LNCAP (cell line): Measurements from ENCODE around the gene C1QTNF12.
A peak's percentile ranks its signal among the peaks of the same experiment; 100 is the strongest.

Experiments used
- TF ChIP-seq, protein P1 (sequence below): fragments of 450-650 bp; IDR thresholded peaks from 2 replicates; pipeline ENCODE4 v1.5.1; 2017; ENCODE audit warnings: mild to moderate bottlenecking

C1QTNF12 gene

DNA sequence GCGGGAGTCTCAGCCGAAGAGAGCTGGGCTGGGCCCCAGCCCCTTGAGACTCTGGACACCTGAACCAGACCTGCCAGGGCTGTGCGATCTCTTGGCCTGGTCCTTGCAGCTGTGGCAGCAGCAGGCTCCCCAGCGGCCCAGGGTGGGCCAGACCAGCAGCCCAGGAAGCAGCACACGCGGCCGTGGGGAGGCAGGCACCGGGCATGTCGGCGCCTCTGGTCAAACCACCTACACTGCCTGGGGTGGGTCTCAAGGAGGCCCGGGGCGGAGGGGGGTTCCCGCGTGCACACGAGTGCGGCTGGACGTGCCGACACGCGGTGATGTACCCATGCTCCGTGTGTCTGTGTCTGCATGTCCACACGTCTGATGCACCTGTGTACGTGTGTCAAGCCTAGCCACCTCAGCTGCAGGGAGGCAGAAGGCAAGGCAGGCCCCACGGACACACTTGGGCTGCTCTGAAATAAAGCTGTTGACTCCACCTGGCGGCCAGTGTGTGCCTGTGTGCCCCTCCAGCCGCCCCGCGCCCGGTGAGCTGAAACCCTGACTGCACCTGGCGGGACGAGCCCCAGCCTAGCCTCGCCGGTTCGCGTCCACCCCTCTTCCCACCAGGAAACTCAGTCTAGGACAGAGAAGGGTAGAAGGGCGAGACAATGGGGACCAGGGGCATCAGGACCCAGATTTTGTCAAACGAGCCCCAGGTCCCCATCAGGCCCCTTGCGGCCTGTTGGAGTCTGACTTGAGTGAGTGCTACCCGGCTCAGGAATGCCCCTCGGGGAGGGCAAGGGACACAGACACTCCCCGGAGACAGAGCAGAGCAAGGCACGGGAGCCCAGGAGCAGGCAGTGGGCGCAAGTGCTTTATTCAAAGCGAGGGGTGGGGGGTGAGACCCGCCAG is 45.3 kb upstream of the C1QTNF12 start:
- TF ChIP-seq, protein P1, sequence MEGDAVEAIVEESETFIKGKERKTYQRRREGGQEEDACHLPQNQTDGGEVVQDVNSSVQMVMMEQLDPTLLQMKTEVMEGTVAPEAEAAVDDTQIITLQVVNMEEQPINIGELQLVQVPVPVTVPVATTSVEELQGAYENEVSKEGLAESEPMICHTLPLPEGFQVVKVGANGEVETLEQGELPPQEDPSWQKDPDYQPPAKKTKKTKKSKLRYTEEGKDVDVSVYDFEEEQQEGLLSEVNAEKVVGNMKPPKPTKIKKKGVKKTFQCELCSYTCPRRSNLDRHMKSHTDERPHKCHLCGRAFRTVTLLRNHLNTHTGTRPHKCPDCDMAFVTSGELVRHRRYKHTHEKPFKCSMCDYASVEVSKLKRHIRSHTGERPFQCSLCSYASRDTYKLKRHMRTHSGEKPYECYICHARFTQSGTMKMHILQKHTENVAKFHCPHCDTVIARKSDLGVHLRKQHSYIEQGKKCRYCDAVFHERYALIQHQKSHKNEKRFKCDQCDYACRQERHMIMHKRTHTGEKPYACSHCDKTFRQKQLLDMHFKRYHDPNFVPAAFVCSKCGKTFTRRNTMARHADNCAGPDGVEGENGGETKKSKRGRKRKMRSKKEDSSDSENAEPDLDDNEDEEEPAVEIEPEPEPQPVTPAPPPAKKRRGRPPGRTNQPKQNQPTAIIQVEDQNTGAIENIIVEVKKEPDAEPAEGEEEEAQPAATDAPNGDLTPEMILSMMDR: peak; percentile 70

DNA sequence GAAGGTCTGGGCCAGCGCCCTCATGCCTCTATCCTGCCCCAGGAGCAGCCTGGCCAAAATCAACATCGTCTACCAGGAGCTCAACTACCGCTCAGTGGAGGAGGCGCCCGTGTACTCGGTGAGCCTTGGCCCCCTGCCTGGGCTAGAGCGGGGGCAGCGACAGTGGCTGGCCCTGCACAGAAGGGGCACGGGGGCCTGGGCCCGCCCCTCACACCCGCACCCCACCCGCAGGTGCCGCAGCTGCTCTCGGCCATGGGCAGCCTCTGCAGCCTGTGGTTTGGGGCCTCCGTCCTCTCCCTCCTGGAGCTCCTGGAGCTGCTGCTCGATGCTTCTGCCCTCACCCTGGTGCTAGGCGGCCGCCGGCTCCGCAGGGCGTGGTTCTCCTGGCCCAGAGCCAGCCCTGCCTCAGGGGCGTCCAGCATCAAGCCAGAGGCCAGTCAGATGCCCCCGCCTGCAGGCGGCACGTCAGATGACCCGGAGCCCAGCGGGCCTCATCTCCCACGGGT is 44.6 kb upstream of the C1QTNF12 start:
- TF ChIP-seq, protein P1: no peak

DNA sequence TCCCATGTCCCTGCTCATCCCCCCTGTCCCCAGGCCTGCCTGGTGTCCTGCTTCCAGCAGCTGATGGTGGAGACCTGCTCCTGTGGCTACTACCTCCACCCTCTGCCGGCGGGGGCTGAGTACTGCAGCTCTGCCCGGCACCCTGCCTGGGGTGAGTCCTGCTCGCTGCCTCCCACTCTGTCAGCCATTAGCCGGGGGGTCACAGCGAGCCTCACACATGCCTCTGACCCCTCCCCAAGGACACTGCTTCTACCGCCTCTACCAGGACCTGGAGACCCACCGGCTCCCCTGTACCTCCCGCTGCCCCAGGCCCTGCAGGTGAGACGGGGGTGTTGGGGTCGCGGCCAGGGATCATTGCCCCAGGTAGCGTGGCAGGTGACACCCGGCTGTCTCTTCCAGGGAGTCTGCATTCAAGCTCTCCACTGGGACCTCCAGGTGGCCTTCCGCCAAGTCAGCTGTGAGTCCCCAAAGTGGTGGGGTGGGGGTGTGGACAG is 43.8 kb upstream of the C1QTNF12 start:
- TF ChIP-seq, protein P1: peak; percentile 76

DNA sequence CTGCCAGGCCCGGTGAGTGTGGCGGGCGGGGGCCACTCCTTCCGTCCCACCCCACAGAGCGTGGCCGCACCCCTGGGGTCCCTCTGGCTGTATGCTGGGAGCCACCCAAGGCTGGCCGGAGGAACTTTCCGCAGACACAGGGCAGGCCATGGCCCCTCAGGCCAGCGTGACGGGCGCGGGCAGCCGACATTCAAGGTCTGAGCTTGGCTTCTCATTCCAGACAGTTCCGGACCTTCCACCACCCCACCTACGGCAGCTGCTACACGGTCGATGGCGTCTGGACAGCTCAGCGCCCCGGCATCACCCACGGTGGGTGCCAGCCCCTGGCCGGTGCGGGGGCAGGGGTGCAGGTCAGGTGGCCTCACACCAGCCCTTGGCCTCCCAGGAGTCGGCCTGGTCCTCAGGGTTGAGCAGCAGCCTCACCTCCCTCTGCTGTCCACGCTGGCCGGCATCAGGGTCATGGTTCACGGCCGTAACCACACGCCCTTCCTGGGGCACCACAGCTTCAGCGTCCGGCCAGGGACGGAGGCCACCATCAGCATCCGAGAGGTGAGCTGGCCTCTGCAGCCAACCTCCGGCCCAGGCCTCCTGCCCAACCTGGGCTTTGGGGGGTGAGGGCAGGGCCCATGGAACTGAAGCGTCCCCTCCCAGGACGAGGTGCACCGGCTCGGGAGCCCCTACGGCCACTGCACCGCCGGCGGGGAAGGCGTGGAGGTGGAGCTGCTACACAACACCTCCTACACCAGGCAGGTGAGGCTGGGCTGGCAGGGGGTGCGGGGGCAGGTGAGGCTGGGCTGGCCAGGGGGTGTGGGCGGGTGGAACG is 41.0 kb upstream of the C1QTNF12 start:
- TF ChIP-seq, protein P1: no peak

DNA sequence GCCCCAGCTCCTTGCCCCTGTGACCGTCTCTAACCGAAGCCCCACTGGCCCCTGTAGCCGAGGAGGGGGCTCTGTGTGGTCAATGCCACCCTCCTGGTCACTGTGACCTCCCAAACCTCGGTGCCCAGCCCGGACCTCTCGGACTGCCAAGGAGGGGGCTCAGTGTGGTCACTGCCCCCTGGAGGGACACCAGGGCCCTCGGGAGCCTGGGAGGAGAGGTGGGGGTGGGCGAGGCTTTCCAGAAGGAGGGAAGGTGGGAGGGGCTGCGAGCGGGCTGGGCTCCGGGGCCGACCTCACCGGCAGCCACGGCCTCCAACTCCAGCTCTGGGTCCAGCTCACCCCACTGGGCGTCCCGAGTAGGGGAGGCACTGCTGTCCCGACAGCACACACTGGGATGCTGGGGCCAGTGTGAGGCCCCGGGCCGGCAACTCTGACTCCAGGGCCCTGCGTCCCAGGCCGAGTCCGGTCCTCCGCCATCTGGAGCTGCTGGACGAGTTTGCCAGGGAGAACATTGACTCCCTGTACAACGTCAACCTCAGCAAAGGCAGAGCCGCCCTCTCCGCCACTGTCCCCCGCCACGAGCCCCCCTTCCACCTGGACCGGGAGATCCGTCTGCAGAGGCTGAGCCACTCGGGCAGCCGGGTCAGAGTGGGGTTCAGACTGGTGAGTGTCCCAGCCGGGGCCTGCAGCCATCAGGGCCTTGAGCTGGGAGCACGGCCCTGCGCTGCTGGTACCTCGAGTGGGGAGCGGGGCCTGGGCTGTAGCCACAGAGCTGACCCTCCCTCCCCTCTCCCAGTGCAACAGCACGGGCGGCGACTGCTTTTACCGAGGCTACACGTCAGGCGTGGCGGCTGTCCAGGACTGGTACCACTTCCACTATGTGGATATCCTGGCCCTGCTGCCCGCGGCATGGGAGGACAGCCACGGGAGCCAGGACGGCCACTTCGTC is 40.1 kb upstream of the C1QTNF12 start:
- TF ChIP-seq, protein P1: no peak

DNA sequence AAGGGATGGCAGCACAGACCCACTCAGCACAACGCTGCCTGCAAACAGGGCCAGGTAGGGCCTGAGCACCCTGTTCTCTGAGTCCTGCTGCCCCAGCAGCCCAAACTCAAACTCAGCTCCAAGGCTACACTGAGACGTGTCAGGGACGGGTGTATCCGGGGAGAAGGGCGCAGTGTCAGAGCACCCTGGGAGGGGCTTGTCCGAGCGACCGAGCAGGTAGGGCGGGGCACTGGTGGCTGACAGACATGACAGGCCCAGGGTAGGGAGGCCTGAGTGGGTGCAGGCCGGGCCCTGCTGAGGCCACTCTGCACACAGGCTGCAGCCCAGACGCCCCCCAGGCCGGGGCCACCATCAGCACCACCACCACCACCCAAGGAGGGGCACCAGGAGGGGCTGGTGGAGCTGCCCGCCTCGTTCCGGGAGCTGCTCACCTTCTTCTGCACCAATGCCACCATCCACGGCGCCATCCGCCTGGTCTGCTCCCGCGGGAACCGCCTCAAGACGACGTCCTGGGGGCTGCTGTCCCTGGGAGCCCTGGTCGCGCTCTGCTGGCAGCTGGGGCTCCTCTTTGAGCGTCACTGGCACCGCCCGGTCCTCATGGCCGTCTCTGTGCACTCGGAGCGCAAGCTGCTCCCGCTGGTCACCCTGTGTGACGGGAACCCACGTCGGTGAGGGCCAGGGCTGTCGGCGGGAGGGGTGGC is 39.2 kb upstream of the C1QTNF12 start:
- TF ChIP-seq, protein P1: no peak
